Measurements from ENCODE around the gene GRK4. TPM values are rescaled to one million over a fixed set of nuclear protein-coding genes. Genes with fewer than 3 reads are reported as not detected.

Gene GRK4
- total and polyA plus RNA-seq, 10 of the 15 experiments (the other 5 are each of a cell fraction or from before 2014, with no cell fraction given), result 1.1 to 4.0 (median 2.5) TPM

- FAIRE-seq, result no peak
- no peaks in the 10 kb centered on the region for H3K9me3 ChIP-seq (replicated peaks; ENCODE audit: control insufficient read depth, insufficient read depth, low read length)
- intact Hi-C loops (cut with micrococcal nuclease; ENCODE audit: unreplicated experiment), result no loop called here
- H3K79me2 ChIP-seq (ENCODE audit: control insufficient read depth, insufficient read depth, low read length), result peaks cover 9% of the 10 kb centered on the region
- 90% methylated on average over 11 of the region's 11 CpGs for WGBS (ENCODE audit: insufficient coverage, insufficient replicate concordance, low lambda C conversion rate, missing lambda C conversion rate)
- no peak for DNase-seq (ENCODE audit: low read depth, low spot score)
- no peak for ATAC-seq
- RAD21 ChIA-PET (ENCODE audit: unreplicated experiment), result no interaction called here
- no TSS peak for BruUV-seq (replicated peaks)
- H3K4me2 ChIP-seq (ENCODE audit: control insufficient read depth, insufficient read depth), result no peak overlapping the region
- TF ChIP-seq MAX (IDR thresholded peaks at IDR 0.05; ENCODE audit: low read depth, low read length) (no peak), KDM1A (IDR thresholded peaks at IDR 0.05; ENCODE audit: borderline replicate concordance) (no peak), PAX8 (IDR thresholded peaks at IDR 0.05) (no peak), CBX5 (IDR thresholded peaks at IDR 0.05; ENCODE audit: low read depth) (no peak), CREM (IDR thresholded peaks at IDR 0.05; ENCODE audit: low read depth) (no peak)
- peaks cover 12% of the 10 kb centered on the region for H3K4me1 ChIP-seq (ENCODE audit: control insufficient read depth, insufficient read depth, low read length)
- H2AFZ ChIP-seq (ENCODE audit: control insufficient read depth, low read depth, low read length), result no peak overlapping the region
- H3K4me3 ChIP-seq, result no peak overlapping the region
- no peaks in the 10 kb centered on the region; the same call in 1 of the 2 replicates for H4K20me1 ChIP-seq (ENCODE audit: control insufficient read depth, insufficient read depth)
- H3K27ac ChIP-seq (ENCODE audit: control insufficient read depth, insufficient read depth), result no peak overlapping the region
- CTCF ChIA-PET, result interaction anchor here (1.0 to 2.2 kb wide), 5 partner anchors 8 to 280 kb away, joined by 3 to 10 read pairs (median 4); no protein-coding TSS in a partner anchor
- H3K9ac ChIP-seq (ENCODE audit: control insufficient read depth, insufficient read depth, low read length), result no peak overlapping the region
- SMC1A ChIA-PET (ENCODE audit: uncharacterized antibody, unreplicated experiment), result interaction anchor here (0.5 to 9.4 kb wide), 2 partner anchors 12 to 68 kb away, joined by 3 to 65 read pairs; no protein-coding TSS in a partner anchor
- no peaks in the 10 kb centered on the region for H3K27me3 ChIP-seq (replicated peaks in 1 of 2; ENCODE audit: control insufficient read depth in 2 of 2, insufficient read depth in 2 of 2, low read length in 1 of 2)
- peaks cover 50 to 63% of the 10 kb centered on the region in 2 experiments for H3K36me3 ChIP-seq (ENCODE audit: control insufficient read depth in 2 of 2, insufficient read depth in 2 of 2, low read length in 1 of 2)
- in situ Hi-C loops (cut with MboI), result loop anchor here (25.0 kb wide), 1 partner anchor 187 kb away; the partner anchor contains the start of gene TNIP2
- POLR2A ChIA-PET, result interaction anchor here (1.1 kb wide), 1 partner anchor 13 kb away, joined by 3 read pairs; no protein-coding TSS in a partner anchor
Measured at GRCh38 chr4:2949782-2950125, 13.6 kb upstream of the GRK4 start.

GRCh38 chr4:2950221-2950989 is 13.0 kb upstream of the GRK4 start:
- RAD21 ChIA-PET (ENCODE audit: unreplicated experiment), result interaction anchor here (1.8 kb wide), 1 partner anchor 190 kb away, joined by 4 read pairs; no protein-coding TSS in a partner anchor
- Histone ChIP-seq H2AFZ (ENCODE audit: control insufficient read depth, low read depth, low read length) (no peak overlapping the region), H3K4me2 (ENCODE audit: control insufficient read depth, insufficient read depth) (no peak overlapping the region), H3K4me3 (no peak overlapping the region), H4K20me1 (ENCODE audit: control insufficient read depth, insufficient read depth) (no peaks in the 10 kb centered on the region; the same call in 1 of the 2 replicates), H3K9me3 (replicated peaks; ENCODE audit: control insufficient read depth, insufficient read depth, low read length) (no peaks in the 10 kb centered on the region), H3K27ac (ENCODE audit: control insufficient read depth, insufficient read depth) (no peak overlapping the region), H3K27me3 (replicated peaks in 1 of 2; ENCODE audit: control insufficient read depth in 2 of 2, insufficient read depth in 2 of 2, low read length in 1 of 2) (no peaks in the 10 kb centered on the region), H3K9ac (ENCODE audit: control insufficient read depth, insufficient read depth, low read length) (no peak overlapping the region), H3K79me2 (ENCODE audit: control insufficient read depth, insufficient read depth, low read length) (peaks cover 9% of the 10 kb centered on the region), H3K4me1 (ENCODE audit: control insufficient read depth, insufficient read depth, low read length) (peaks cover 14% of the 10 kb centered on the region), H3K36me3 (ENCODE audit: control insufficient read depth in 2 of 2, insufficient read depth in 2 of 2, low read length in 1 of 2) (peaks cover 45 to 60% of the 10 kb centered on the region in 2 experiments)
- FAIRE-seq (no peak), DNase-seq (ENCODE audit: low read depth, low spot score) (no peak), ATAC-seq (no peak)
- CTCF ChIA-PET, result interaction anchor here (1.5 to 2.1 kb wide), 2 partner anchors 12 to 281 kb away, joined by 4 to 10 read pairs; no protein-coding TSS in a partner anchor
- SMC1A ChIA-PET (ENCODE audit: uncharacterized antibody, unreplicated experiment), result interaction anchor here (0.5 to 9.4 kb wide), 2 partner anchors 13 to 88 kb away, joined by 3 to 65 read pairs; no protein-coding TSS in a partner anchor
- in situ Hi-C loops (cut with MboI), result no loop called here
- TF ChIP-seq IRF3 (IDR thresholded peaks at IDR 0.05) (no peak), NR2C2 (IDR thresholded peaks at IDR 0.05; ENCODE audit: borderline replicate concordance, control insufficient read depth, insufficient read length, low read depth) (no peak)
- intact Hi-C loops (cut with micrococcal nuclease; ENCODE audit: unreplicated experiment), result no loop called here
- BruUV-seq (replicated peaks), result no TSS peak
- WGBS (ENCODE audit: insufficient coverage, insufficient replicate concordance, low lambda C conversion rate, missing lambda C conversion rate), result 97% methylated on average over 16 of the region's 16 CpGs
- POLR2A ChIA-PET, result no interaction called here
